Astrocyte of the cerebellum (primary cell): ENCODE data around the gene STIM2.
"Not testable (repeated sequence)": the region's sequence is repeated elsewhere in the genome, so short reads cannot be mapped to it uniquely, and the experiment has no call there.

Experiments used
- DNase-seq: peaks from one replicate; pipeline ENCODE4 v3.0.0-alpha.2; 2011; ENCODE audit warnings: low read depth
- H3K4me3 ChIP-seq: 2 replicates; pipeline ENCODE4 v1.5.1; 2011; ENCODE audit warnings: mild to moderate bottlenecking, low read depth, low read length, moderate library complexity
- CTCF ChIP-seq: IDR thresholded peaks from 2 replicates; pipeline ENCODE4 v1.5.1; 2012; ENCODE audit warnings: low read length, low read depth, moderate library complexity, mild to moderate bottlenecking; ENCODE audit errors: missing control alignments
- in situ Hi-C: cut with HindIII; loops from 2 replicates; pipeline ENCODE4 v1.10.0; 2017; ENCODE audit warnings: low sequenced_read_pairs

The STIM2 gene

GRCh38 chr4:26819478-26820095 lies 41.1 kb upstream of the STIM2 start:
- in situ Hi-C loops = no loop called here
- no peak for TF ChIP-seq CTCF
- DNase-seq = no peak
- H3K4me3 ChIP-seq = no peak overlapping the region

DNA sequence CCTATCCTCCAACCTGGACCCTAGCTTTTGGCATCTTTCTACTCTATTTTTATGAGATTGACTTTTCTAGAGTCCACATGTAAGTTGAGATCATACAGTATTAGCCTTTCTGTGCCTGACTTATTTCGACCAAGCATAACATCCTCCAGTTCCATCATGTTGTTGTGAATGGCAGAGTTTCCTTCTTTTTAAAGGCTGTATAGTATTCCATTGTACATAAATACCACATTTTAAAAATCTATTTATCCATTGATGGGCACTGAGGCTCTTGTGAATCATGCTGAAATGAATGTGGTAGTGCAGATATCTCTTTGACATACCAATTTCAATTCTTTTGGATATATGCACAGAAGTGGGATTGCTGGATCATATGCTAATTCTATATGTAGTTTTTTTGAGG lies 40.3 kb upstream of the STIM2 start:
- DNase-seq = no peak
- no peak for TF ChIP-seq CTCF
- in situ Hi-C loops = no loop called here
- H3K4me3 ChIP-seq = no peak overlapping the region

DNA sequence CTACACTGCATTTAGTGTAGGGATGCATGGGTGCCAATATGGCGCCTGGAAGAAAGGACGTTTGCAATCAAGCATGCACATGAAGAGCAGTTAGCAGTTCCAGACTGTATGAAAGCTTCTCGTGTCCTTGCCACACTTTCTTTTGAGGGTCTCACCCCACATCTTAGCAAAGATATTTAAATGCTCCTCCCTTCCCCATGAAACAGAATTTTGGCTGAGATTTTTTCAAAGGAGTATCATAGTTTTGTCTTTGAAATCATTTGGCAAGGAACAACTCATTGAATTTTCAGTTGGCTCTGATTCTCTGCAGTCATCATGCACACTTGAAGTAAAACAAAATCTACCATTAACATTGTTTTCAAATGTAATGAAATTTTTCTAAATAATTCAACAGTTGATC lies 39.6 kb upstream of the STIM2 start:
- no peak overlapping the region for H3K4me3 ChIP-seq
- DNase-seq = no peak
- in situ Hi-C loops = no loop called here
- TF ChIP-seq CTCF = no peak

DNA sequence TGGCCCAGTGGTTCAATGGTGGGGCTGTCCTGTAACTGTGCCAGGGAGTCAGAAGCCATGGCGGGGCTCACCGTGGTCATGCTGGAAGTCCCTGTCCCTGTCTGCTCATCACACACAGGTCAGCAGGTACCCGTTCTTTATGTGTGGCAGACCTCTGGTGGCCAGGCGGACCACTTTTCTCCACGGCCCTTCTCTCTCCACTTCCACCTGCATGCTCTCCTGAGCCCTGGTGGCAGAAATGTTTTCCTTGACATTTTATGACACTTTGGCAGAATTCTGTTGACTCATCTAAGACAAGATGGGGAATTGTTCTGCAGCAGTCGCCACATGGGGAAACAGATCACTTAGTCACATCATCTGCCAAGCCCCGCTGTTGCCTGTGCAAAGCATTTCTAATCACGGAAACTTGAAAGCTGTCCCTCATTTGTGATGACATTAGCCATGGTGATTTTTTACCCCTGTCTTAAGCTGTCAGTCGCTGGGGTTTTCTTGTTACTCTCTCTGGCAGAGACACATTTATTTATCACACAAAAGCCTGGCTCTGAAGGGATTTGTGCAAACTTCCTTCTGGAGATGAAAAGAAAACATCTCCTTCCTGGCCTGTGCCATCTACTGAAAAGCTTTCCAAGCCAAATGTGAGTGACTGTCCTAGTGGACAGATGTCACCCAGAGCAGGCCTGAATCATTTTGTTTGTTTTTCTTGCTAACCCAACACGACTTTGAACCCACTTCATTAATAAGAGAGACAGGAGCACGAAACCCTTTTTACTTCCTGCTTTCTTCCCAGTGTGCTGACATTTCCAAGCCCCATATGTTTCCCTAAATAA lies 38.8 kb upstream of the STIM2 start:
- no peak for TF ChIP-seq CTCF
- H3K4me3 ChIP-seq = no peak overlapping the region
- no peak for DNase-seq
- in situ Hi-C loops = no loop called here

DNA sequence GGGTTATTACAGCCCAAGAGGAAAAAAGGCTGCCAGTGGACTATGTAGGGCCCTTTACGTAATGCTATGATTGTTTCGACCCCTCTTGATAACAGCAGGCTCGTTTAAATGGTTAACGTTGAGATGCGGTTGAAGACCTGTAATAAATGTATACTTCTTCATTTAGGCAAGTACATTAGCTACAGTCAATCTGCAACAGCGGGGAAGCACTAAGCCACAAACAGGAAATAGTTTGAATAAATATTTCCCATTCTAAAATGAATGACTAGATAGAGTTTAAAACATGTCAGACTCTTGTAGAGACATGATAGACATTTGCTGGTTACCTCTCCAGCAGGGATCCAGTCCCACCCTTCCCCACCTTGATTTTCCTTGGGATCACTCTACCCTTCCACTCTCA lies 38.1 kb upstream of the STIM2 start:
- no peak overlapping the region for H3K4me3 ChIP-seq
- no peak for TF ChIP-seq CTCF
- DNase-seq = no peak
- in situ Hi-C loops = no loop called here

- in situ Hi-C loops, H3K4me3 ChIP-seq: not testable (repeated sequence)
These were observed 37.7 kb upstream of the STIM2 start for GRCh38 chr4:26822974-26823373.

GRCh38 chr4:26823583-26823982 lies 37.1 kb upstream of the STIM2 start:
- in situ Hi-C loops = no loop called here
- DNase-seq = no peak
- TF ChIP-seq CTCF = no peak
- H3K4me3 ChIP-seq = no peak overlapping the region

More at GRCh38 chr4:26822974-26823373, 37.7 kb upstream of the STIM2 start:
- not testable (repeated sequence) for DNase-seq
